ENCODE results near the gene LIPH.

GRCh38 chr3:185560676-185561075, 8.3 kb upstream of the LIPH start:
- TF ChIP-seq POLR2AphosphoS5 (IDR thresholded peaks at IDR 0.05; ENCODE audit: borderline replicate concordance, low read depth, low read length): no peak
- no peak for TF ChIP-seq EZH2 (IDR thresholded peaks at IDR 0.05)

All from SK-N-MC (cell line).